DMS114 treated with DMSO at 0.1 percent for 48 hours (cell line): ENCODE results near the gene FRK.
"Not testable (repeated sequence)": the region's sequence is repeated elsewhere in the genome, so short reads cannot be mapped to it uniquely, and the experiment has no call there.

ENCODE experiments used
- DNase-seq: peaks from one replicate; lab custom pipeline; 2025; ENCODE audit not compliant: unreplicated experiment; lab: John Stamatoyannopoulos, UW

FRK gene

GRCh38 chr6:116010386-116010785, 50.3 kb downstream of the FRK start:
- no peak for DNase-seq

- no peak for DNase-seq
Measured at GRCh38 chr6:116008470-116009243, 52.0 kb downstream of the FRK start.

- DNase-seq = no peak
Measured at GRCh38 chr6:116004841-116005815, 55.6 kb downstream of the FRK start.

GRCh38 chr6:116003668-116004067, 57.0 kb downstream of the FRK start:
- DNase-seq = no peak

GRCh38 chr6:116002756-116003155, 57.9 kb downstream of the FRK start:
- no peak for DNase-seq

- no peak for DNase-seq
Measured at GRCh38 chr6:115999235-115999634, 61.5 kb downstream of the FRK start.

GRCh38 chr6:115997990-115998585, 62.6 kb downstream of the FRK start:
- no peak for DNase-seq

- DNase-seq = no peak
Measured at GRCh38 chr6:115986026-115986425, 74.7 kb downstream of the FRK start.

GRCh38 chr6:115984809-115985208, 75.9 kb downstream of the FRK start:
- no peak for DNase-seq

GRCh38 chr6:115983998-115984397, 76.7 kb downstream of the FRK start:
- DNase-seq = no peak

GRCh38 chr6:115982453-115982852, 78.2 kb downstream of the FRK start:
- DNase-seq = no peak

- no peak for DNase-seq
Measured at GRCh38 chr6:115977220-115977619, 83.5 kb downstream of the FRK start.

GRCh38 chr6:115976321-115976870, 84.3 kb downstream of the FRK start:
- no peak for DNase-seq

- no peak for DNase-seq
Measured at GRCh38 chr6:115972679-115973078, 88.0 kb downstream of the FRK start.

- no peak for DNase-seq
Measured at GRCh38 chr6:115971785-115972184, 88.9 kb downstream of the FRK start.

- no peak for DNase-seq
Measured at GRCh38 chr6:115969930-115970273, 90.8 kb downstream of the FRK start.

- DNase-seq = no peak
Measured at GRCh38 chr6:115969207-115969929, 91.3 kb downstream of the FRK start.

GRCh38 chr6:115960286-115960685, 100.4 kb downstream of the FRK start:
- DNase-seq = not testable (repeated sequence)

GRCh38 chr6:115958958-115959357, 101.7 kb downstream of the FRK start:
- DNase-seq = no peak

GRCh38 chr6:115954740-115955139, 106.0 kb downstream of the FRK start:
- no peak for DNase-seq

- DNase-seq = no peak
Measured at GRCh38 chr6:115948751-115949150, 111.9 kb downstream of the FRK start.
